Measurements from ENCODE around the gene GNS.
"Not testable (repeated sequence)": the region's sequence is repeated elsewhere in the genome, so short reads cannot be mapped to it uniquely, and the experiment has no call there.

GNS gene

GRCh38 chr12:64780132-64780530 lies 20.9 kb upstream of the GNS start:
- in situ Hi-C loops (cut with MboI; ENCODE audit: low sequenced_read_pairs): no loop called here

- in situ Hi-C loops (cut with MboI; ENCODE audit: low sequenced_read_pairs): no loop called here
Observed at GRCh38 chr12:64779354-64779974, 20.3 kb upstream of the GNS start.

GRCh38 chr12:64775147-64775736 lies 16.0 kb upstream of the GNS start:
- in situ Hi-C loops (cut with MboI; ENCODE audit: low sequenced_read_pairs): not testable (repeated sequence)

DNA sequence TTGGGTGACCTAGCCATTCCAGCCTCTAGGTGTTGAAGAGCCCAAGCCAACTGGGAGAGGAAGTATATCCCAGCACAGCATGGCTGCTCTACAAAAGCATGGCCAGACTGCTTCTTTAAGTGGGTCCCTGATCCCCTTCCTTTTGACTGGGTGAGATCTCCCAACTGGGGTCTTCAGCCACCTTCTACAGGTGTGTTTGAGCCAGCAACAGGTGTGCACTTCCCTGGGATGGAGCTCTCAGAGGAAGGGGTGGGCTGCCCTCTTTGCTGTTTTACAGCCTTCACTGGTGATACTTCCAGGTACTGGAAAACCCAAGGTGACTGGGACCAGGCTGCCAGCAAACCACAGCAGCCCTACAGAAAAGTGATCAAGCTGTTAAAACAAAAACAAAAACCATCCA lies 14.2 kb upstream of the GNS start:
- in situ Hi-C loops (cut with MboI; ENCODE audit: low sequenced_read_pairs): no loop called here

DNA sequence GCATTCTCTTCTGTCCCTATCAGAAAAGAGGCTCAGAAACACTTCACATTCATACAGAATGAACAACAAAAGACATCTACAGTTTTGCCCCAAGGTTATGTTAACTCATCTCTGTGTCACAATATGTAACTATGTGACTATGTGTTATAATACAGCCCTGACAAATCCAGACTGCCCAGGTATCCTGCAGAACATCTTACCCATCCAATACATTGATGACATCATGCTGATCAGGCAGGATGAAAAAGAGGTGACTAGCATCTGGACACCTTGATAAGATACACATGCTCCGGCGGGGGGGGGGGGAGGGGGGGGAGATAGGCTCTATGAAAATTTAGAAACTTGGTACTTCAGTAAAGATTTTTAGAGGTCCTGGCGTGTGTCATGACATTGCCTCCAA lies 8.3 kb upstream of the GNS start:
- in situ Hi-C loops (cut with MboI; ENCODE audit: low sequenced_read_pairs): no loop called here

- in situ Hi-C loops (cut with MboI; ENCODE audit: low sequenced_read_pairs): no loop called here
Observed at GRCh38 chr12:64760808-64761573, 1.8 kb upstream of the GNS start.

DNA sequence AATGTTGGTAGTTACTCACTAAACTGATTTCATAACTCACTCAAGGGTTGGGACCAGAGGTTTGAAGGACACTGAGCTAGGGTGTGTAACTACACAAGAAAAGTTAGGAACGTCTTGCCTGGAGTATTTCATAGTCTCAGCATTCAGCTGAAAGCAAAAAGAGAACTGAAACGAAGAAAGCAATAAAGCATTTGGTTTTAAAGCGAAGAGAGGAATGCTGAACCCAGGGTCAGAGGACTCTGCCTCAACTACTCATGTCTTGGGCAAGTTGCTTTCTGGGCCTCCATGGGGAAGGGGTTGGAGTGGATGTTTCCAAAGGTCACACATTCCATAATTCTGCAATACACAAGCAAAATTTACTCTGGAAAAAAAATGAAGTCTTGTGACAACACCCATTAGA lies 1.4 kb downstream of the GNS start:
- in situ Hi-C loops (cut with MboI; ENCODE audit: low sequenced_read_pairs): no loop called here

DNA sequence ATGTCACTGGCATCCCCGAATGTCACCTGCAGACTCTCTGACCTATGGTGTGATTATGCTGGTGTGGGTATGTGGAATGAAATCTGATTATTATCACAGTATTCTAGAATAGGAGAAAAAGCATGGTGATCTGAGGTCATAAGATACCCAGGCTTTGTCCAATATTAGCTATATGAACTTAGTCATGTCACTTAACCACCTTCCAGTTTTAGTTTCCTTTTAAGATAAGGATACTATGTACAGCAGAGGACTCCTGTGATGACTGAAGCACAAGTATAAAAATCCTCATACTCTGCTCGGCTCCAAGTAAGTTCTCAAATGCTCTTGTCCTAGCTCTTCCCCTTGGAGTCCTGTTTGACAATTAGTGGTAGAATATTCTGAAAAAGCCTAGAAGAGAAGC lies 2.8 kb downstream of the GNS start:
- in situ Hi-C loops (cut with MboI; ENCODE audit: low sequenced_read_pairs): no loop called here

DNA sequence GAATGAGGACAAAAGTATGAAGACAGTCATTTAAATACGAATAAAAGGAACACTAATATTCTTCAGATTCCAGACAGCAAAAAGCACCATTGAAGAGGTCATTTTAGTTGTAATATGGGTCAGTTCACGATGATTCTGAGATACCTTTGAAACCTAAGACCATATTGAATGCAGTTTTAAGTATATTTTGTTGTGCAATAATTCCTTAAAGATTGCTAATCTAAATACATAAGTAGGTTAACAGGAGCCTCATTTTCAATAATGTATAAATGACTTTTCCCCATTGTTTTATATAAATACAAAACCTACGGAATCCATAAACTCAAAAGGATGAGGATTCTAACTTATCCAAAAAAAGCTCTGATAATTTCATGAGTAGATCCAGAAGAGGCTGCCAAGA lies 5.8 kb downstream of the GNS start:
- in situ Hi-C loops (cut with MboI; ENCODE audit: low sequenced_read_pairs): no loop called here

DNA sequence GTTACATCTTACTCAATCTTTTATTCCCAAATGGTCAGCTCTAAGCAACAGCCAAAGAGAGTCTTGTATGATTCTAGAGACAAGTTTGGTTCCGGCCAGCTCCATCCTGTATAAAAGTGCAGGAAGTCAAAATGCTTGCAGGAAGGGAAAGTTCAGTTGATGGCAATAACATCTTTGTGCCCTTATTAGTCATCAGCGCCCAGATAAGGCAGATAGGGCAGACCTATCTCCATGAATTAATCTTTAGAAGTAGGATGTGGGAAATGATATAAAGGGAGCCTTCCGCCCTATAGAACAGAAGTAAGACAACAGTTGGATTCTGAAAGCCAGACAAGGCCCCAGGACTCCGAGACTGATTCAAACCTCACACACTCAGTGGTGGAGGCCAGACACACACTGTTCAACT lies 6.4 kb downstream of the GNS start:
- in situ Hi-C loops (cut with MboI; ENCODE audit: low sequenced_read_pairs): no loop called here

- in situ Hi-C loops (cut with MboI; ENCODE audit: low sequenced_read_pairs): no loop called here
Observed at GRCh38 chr12:64752032-64752431, 7.2 kb downstream of the GNS start.

GRCh38 chr12:64749461-64750200 lies 9.6 kb downstream of the GNS start:
- in situ Hi-C loops (cut with MboI; ENCODE audit: low sequenced_read_pairs): no loop called here

GRCh38 chr12:64747695-64748094 lies 11.5 kb downstream of the GNS start:
- in situ Hi-C loops (cut with MboI; ENCODE audit: low sequenced_read_pairs): no loop called here

DNA sequence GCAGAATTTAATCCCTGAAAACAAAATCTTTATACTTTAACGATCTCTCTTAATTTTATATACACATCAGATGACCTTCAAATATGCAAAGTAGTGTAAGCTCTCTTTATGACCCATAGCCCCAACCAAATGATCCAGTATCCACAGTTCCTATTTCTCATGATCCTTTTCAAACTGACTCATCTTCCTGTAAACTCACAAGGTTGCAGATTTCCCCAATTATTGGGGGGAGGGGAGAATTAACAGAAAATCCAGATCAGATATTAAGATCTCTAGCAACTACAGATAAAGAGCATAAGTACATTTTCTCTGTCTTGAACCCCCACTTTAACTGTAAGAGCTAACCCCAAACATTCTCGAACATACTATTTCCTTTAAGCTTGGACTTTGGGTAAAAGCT lies 12.5 kb downstream of the GNS start:
- in situ Hi-C loops (cut with MboI; ENCODE audit: low sequenced_read_pairs): no loop called here

GRCh38 chr12:64745980-64746379 lies 13.2 kb downstream of the GNS start:
- in situ Hi-C loops (cut with MboI; ENCODE audit: low sequenced_read_pairs): no loop called here

- in situ Hi-C loops (cut with MboI; ENCODE audit: low sequenced_read_pairs): no loop called here
Observed at GRCh38 chr12:64745259-64745807, 13.9 kb downstream of the GNS start.

DNA sequence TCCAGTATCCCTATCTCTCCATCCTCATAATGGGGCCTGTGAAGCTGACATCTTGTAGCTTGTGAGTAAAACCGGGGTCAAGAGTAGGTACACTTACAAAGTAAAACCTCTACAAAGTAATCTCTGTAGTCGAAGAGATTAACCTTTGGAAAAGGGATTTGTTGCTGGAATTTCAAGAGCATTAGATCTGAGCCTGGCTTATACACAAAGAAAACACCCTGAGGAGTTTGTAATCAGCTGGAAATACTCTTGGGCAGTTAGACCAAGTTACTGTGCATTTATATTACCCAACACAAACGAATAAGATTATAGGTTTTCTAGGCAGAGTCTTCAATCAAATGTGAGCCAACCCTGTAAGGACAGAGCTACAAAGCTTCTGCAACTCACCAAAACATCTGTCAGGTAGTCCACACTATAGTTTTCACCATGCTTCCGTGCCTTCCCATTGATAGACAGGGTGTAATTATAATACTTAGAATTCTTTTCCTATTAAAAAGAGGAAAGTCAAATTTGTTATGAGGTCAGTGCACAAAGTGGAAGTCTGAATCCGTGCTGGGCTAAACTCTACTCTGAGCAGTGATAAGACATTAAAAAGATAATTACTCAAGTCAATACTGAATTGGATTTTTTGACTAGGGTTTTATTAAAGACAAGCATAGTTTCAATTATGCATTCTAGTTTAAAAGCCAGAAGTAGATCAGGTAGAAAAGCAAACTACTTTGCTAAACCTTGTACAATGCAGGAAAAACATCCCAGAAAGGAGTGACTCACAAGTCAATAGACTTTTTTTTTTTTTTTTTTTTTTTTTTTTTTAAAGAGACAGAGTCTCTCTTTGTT lies 14.6 kb downstream of the GNS start:
- in situ Hi-C loops (cut with MboI; ENCODE audit: low sequenced_read_pairs): no loop called here

DNA sequence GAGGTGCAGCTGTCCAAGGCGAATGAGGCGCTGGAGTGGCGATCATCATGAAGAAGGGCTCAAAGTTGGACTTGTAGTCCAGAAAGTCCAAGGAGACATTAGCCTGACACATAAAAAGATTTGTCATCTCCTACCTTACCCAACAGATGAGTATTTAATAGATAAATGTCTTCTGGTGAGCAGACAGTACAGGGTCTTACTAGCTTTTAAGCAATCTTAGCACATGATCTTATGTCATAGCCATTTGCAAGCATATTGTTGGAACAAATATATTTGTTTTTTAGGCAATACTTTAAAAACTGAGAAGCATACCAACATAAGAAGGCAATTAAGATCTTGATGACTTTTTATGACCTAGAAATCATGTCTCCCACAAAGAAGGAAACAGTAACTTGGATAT lies 16.0 kb downstream of the GNS start:
- in situ Hi-C loops (cut with MboI; ENCODE audit: low sequenced_read_pairs): no loop called here

GRCh38 chr12:64742416-64742815 lies 16.8 kb downstream of the GNS start:
- in situ Hi-C loops (cut with MboI; ENCODE audit: low sequenced_read_pairs): no loop called here

GRCh38 chr12:64740646-64741045 lies 18.6 kb downstream of the GNS start:
- in situ Hi-C loops (cut with MboI; ENCODE audit: low sequenced_read_pairs): no loop called here

DNA sequence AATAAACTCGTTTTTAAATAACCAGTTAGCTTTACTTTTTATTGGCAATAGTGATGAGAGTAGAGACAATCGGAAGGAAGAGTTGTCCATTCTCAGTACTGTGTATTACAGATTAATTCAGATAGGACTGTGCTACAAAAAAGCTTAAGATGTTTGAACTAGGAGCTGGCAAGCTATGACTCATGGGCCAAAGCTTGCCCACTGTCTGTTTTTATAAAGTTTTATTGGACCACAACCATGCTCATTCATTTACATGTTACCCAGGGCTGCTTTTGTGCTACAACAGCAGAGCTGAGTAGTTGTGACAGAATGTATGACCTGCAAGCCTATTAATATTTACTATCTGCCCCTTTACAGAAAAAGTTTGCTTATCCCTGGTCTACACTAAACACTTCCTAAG lies 19.4 kb downstream of the GNS start:
- in situ Hi-C loops (cut with MboI; ENCODE audit: low sequenced_read_pairs): no loop called here
